HCT116 (cell line): ENCODE data around the gene EPC1. TPM values are rescaled to one million over a fixed set of nuclear protein-coding genes. Genes with fewer than 3 reads are reported as not detected.
"Not testable (repeated sequence)": the region's sequence is repeated elsewhere in the genome, so short reads cannot be mapped to it uniquely, and the experiment has no call there.

Source experiments
- ATAC-seq: fragments of 200-7000 bp; cut with Tn5 transposase; 2 replicates; pipeline ENCODE4 v1.9.1; 2020; ENCODE audit warnings: mild to moderate bottlenecking, moderate library complexity
- BruUV-seq: library from RNA; stranded (reverse); fragments of 400-500 nt; replicated peaks from 2 replicates; lab custom pipeline; 2021; lab: Mats Ljungman, UMichigan
- CTCF ChIA-PET: fragments of 300-600 bp; sonication (Branson Sonifier 250); formaldehyde crosslinking; loops from one replicate; lab custom pipeline; 2021; ENCODE audit warnings: antibody characterized with exemption; lab: Charles Lee
- POLR2A ChIA-PET: fragments of 300-600, 350-600 bp; sonication (Branson Sonifier 250); formaldehyde crosslinking; loops from one replicate; lab custom pipeline; 2021; ENCODE audit warnings: antibody characterized with exemption; lab: Charles Lee
- RAD21 ChIA-PET, 2 experiments: fragments of 300-600 bp; sonication (Branson Sonifier 250); formaldehyde crosslinking; loops; one replicate each; lab custom pipeline; 2023; ENCODE audit warnings: low total read pairs in 2 of 2; ENCODE audit not compliant: uncharacterized antibody in 2 of 2, unreplicated experiment in 2 of 2, low non-redundant PET in 1 of 2; lab: Charles Lee
- DNase-seq: peaks from one replicate; pipeline ENCODE4 v3.0.0-alpha.2; 2010; ENCODE audit warnings: low read depth, low spot score
- H2AFZ ChIP-seq: fragments of 200-600 bp; shearing (Covaris generic), sonication (generic); 2 replicates; pipeline ENCODE4 v1.6.1; 2017; ENCODE audit warnings: low read depth, mixed run types, mixed read lengths, antibody characterized with exemption, low read length; ENCODE audit not compliant: poor library complexity, severe bottlenecking
- H3K27ac ChIP-seq: 2 replicates; pipeline ENCODE4 v1.5.1; 2012; ENCODE audit warnings: low read depth, low read length
- H3K27me3 ChIP-seq: fragments of 200-600 bp; sonication (generic); 2 replicates; pipeline ENCODE4 v1.6.1; 2016; ENCODE audit warnings: mixed run types, low read length, mixed read lengths; ENCODE audit not compliant: insufficient read depth
- H3K36me3 ChIP-seq, 2 experiments: fragments of 200-500 bp in 1 of 2; fragments of 200-600 bp in 1 of 2; sonication (Bioruptor generic) in 1 of 2; sonication (generic) in 1 of 2; 2 replicates each; pipeline versions ENCODE4 v1.5.1 to v1.6.1; 2014 to 2016; ENCODE audit warnings: low read length in 2 of 2, inconsistent platforms in 1 of 2, mixed read lengths in 1 of 2, mixed run types in 1 of 2; ENCODE audit not compliant: insufficient read depth in 2 of 2, control insufficient read depth in 1 of 2
- H3K4me1 ChIP-seq, 2 experiments: fragments of 200-600 bp in 1 of 2; sonication (generic) in 1 of 2; 2 replicates each; pipeline versions ENCODE4 v1.5.1 to v1.6.1; 2012 to 2017; ENCODE audit warnings: low read length in 2 of 2, inconsistent platforms in 1 of 2, mild to moderate bottlenecking in 1 of 2, mixed read lengths in 1 of 2, mixed run types in 1 of 2, moderate library complexity in 1 of 2; ENCODE audit not compliant: insufficient read depth in 2 of 2, control insufficient read depth in 1 of 2
- H3K4me2 ChIP-seq: fragments of 200-600 bp; sonication (generic); 2 replicates; pipeline ENCODE4 v1.6.1; 2017; ENCODE audit warnings: mixed run types, low read length, mixed read lengths
- H3K4me3 ChIP-seq, 2 experiments: fragments of 200-600 bp in 1 of 2; sonication (generic) in 1 of 2; replicated peaks in 1 of 2; 2 replicates each; pipeline ENCODE4 v1.5.1; 2011 to 2016; ENCODE audit warnings: low read length in 2 of 2, control low read depth in 1 of 2, low read depth in 1 of 2, mild to moderate bottlenecking in 1 of 2, mixed read lengths in 1 of 2, mixed run types in 1 of 2
- H3K79me2 ChIP-seq: fragments of 200-600 bp; sonication (generic); 2 replicates; pipeline ENCODE4 v1.6.1; 2017; ENCODE audit warnings: mild to moderate bottlenecking, mixed run types, low read length, moderate library complexity, mixed read lengths; ENCODE audit not compliant: insufficient read depth
- H3K9ac ChIP-seq: fragments of 200-600 bp; sonication (generic); 2 replicates; pipeline ENCODE4 v1.6.1; 2016; ENCODE audit warnings: low read length, mixed read lengths
- H3K9me2 ChIP-seq: fragments of 200-600 bp; sonication (generic), shearing (Covaris generic); 2 replicates; pipeline ENCODE4 v1.6.1; 2017; ENCODE audit warnings: mixed run types, mild to moderate bottlenecking, moderate library complexity; ENCODE audit not compliant: insufficient read depth
- H3K9me3 ChIP-seq, 2 experiments: fragments of 200-500 bp in 1 of 2; fragments of 200-600 bp in 1 of 2; sonication (Bioruptor generic) in 1 of 2; sonication (generic) in 1 of 2; 2 replicates each; pipeline ENCODE4 v1.6.1; 2014 to 2017; ENCODE audit warnings: low read length in 2 of 2, mixed read lengths in 2 of 2, inconsistent platforms in 1 of 2, low read depth in 1 of 2, mild to moderate bottlenecking in 1 of 2, mixed run types in 1 of 2, moderate library complexity in 1 of 2; ENCODE audit not compliant: control insufficient read depth in 1 of 2, insufficient read depth in 1 of 2
- H4K20me1 ChIP-seq: fragments of 200-600 bp; sonication (generic), shearing (Covaris generic); 2 replicates; pipeline ENCODE4 v1.6.1; 2017; ENCODE audit warnings: mixed run types, mild to moderate bottlenecking, moderate library complexity; ENCODE audit not compliant: insufficient read depth
- CEBPB ChIP-seq: IDR thresholded peaks from 2 replicates; pipeline ENCODE4 v1.6.1; 2012; ENCODE audit warnings: low read depth
- EZH2phosphoT487 ChIP-seq: fragments of 200-600 bp; IDR thresholded peaks from 2 replicates; pipeline ENCODE4 v1.6.1; 2018; ENCODE audit warnings: antibody characterized with exemption, borderline replicate concordance
- FOSL1 ChIP-seq: IDR thresholded peaks from 2 replicates; pipeline ENCODE4 v1.6.1; 2012; ENCODE audit warnings: low read depth
- JUND ChIP-seq: IDR thresholded peaks from 2 replicates; pipeline ENCODE4 v1.6.1; 2012
- POLR2A ChIP-seq: IDR thresholded peaks from 2 replicates; pipeline ENCODE4 v1.7.0; 2011; ENCODE audit warnings: borderline replicate concordance; ENCODE audit not compliant: insufficient read depth, insufficient read length; ENCODE audit errors: extremely low read depth
- POLR2AphosphoS5 ChIP-seq: IDR thresholded peaks from 2 replicates; pipeline ENCODE4 v1.6.1; 2011; ENCODE audit warnings: mild to moderate bottlenecking, low read depth, low read length, moderate library complexity
- RAD21 ChIP-seq: IDR thresholded peaks from 2 replicates; pipeline ENCODE4 v1.6.1; 2012; ENCODE audit warnings: low read depth, mild to moderate bottlenecking
- TCF7L2 ChIP-seq: IDR thresholded peaks from 2 replicates; pipeline ENCODE4 v1.7.0; 2011; ENCODE audit warnings: borderline replicate concordance, inconsistent platforms; ENCODE audit not compliant: insufficient read depth, insufficient read length; ENCODE audit errors: extremely low read depth
- ZFX ChIP-seq: fragments of 450-650 bp; IDR thresholded peaks from 2 replicates; pipeline ENCODE4 v1.6.1; 2017
- intact Hi-C: fragments of 100-400 bp; cut with micrococcal nuclease; formaldehyde crosslinking; loops from 2 replicates; pipeline ENCODE4 v1.10.0; 2022
- total RNA-seq: library from RNA; stranded (reverse); gene quantifications from one replicate; pipeline ENCODE4 v1.2.1, GENCODE V29; 2021; ENCODE audit not compliant: unreplicated experiment
- TF ChIP-seq, protein P1 (sequence below), 3 experiments: fragments of 200-600 bp in 1 of 3; sonication (generic) in 1 of 3; IDR thresholded peaks in 2 of 3; conservative IDR thresholded peaks in 1 of 3; 2 replicates each; pipeline ENCODE4 v1.5.1; 2012 to 2017; ENCODE audit warnings: low read depth in 2 of 3, low read length in 2 of 3, antibody characterized with exemption in 1 of 3, borderline replicate concordance in 1 of 3, control low read depth in 1 of 3, mild to moderate bottlenecking in 1 of 3, mixed read lengths in 1 of 3, mixed run types in 1 of 3, moderate library complexity in 1 of 3; ENCODE audit not compliant: insufficient read depth in 1 of 3
- TF ChIP-seq, protein P2 (sequence below): IDR thresholded peaks from 2 replicates; pipeline ENCODE4 v1.6.1; 2012; ENCODE audit warnings: low read depth
- TF ChIP-seq, protein P3 (sequence below): IDR thresholded peaks from 2 replicates; pipeline ENCODE4 v1.6.1; 2012
- TF ChIP-seq, protein P4 (sequence below): IDR thresholded peaks from 2 replicates; pipeline ENCODE4 v1.6.1; 2011; ENCODE audit warnings: mild to moderate bottlenecking, low read length, moderate library complexity; ENCODE audit not compliant: insufficient replicate concordance; ENCODE audit errors: extremely low read depth

Gene EPC1
- total RNA-seq, 1 experiment from 2014 or later: 20.1 TPM

DNA sequence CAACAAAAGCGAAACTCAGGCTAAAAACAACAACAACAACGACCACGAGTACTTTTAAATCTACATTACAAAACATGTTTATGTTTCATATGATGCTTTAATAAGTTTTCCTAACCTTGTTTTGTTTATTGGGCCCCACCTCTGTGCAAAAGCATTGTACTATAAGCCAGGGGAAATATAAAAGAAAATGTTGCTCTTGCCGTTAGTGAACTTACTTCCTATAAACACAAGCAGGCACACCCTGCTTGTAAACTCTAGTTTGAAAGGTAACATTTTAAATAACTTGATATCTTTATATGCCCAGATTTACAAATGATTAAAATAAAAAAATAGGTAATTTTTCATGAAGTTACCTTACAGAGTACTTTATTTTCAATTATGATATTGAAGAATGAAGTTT is 19.2 kb upstream of the EPC1 start:
- Histone ChIP-seq H3K9me2 (no peaks in the 10 kb centered on the region), H3K4me1 (no peaks in the 10 kb centered on the region), H3K27me3 (no peaks in the 10 kb centered on the region), H4K20me1 (no peaks in the 10 kb centered on the region), H3K4me3 (no peak overlapping the region), H2AFZ (no peak overlapping the region), H3K4me2 (no peak overlapping the region), H3K9ac (no peak overlapping the region), H3K36me3 (no peaks in the 10 kb centered on the region), H3K79me2 (no peaks in the 10 kb centered on the region; the same call in 1 of the 2 replicates), H3K27ac (no peak overlapping the region), H3K9me3 (no peaks in the 10 kb centered on the region)
- TF ChIP-seq ZFX (no peak), EZH2phosphoT487 (no peak), FOSL1 (no peak), POLR2AphosphoS5 (no peak), CEBPB (no peak), JUND (no peak), TCF7L2 (no peak), RAD21 (no peak), POLR2A (no peak)
- TF ChIP-seq, protein P1, sequence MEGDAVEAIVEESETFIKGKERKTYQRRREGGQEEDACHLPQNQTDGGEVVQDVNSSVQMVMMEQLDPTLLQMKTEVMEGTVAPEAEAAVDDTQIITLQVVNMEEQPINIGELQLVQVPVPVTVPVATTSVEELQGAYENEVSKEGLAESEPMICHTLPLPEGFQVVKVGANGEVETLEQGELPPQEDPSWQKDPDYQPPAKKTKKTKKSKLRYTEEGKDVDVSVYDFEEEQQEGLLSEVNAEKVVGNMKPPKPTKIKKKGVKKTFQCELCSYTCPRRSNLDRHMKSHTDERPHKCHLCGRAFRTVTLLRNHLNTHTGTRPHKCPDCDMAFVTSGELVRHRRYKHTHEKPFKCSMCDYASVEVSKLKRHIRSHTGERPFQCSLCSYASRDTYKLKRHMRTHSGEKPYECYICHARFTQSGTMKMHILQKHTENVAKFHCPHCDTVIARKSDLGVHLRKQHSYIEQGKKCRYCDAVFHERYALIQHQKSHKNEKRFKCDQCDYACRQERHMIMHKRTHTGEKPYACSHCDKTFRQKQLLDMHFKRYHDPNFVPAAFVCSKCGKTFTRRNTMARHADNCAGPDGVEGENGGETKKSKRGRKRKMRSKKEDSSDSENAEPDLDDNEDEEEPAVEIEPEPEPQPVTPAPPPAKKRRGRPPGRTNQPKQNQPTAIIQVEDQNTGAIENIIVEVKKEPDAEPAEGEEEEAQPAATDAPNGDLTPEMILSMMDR (IDR thresholded peaks at IDR 0.05 in 2 of 3, conservative IDR thresholded peaks at IDR 0.05 in 1 of 3; ENCODE audit: borderline replicate concordance in 1 of 3, insufficient read depth in 1 of 3, low read depth in 2 of 3, low read length in 2 of 3): no peak
- TF ChIP-seq, protein P2, sequence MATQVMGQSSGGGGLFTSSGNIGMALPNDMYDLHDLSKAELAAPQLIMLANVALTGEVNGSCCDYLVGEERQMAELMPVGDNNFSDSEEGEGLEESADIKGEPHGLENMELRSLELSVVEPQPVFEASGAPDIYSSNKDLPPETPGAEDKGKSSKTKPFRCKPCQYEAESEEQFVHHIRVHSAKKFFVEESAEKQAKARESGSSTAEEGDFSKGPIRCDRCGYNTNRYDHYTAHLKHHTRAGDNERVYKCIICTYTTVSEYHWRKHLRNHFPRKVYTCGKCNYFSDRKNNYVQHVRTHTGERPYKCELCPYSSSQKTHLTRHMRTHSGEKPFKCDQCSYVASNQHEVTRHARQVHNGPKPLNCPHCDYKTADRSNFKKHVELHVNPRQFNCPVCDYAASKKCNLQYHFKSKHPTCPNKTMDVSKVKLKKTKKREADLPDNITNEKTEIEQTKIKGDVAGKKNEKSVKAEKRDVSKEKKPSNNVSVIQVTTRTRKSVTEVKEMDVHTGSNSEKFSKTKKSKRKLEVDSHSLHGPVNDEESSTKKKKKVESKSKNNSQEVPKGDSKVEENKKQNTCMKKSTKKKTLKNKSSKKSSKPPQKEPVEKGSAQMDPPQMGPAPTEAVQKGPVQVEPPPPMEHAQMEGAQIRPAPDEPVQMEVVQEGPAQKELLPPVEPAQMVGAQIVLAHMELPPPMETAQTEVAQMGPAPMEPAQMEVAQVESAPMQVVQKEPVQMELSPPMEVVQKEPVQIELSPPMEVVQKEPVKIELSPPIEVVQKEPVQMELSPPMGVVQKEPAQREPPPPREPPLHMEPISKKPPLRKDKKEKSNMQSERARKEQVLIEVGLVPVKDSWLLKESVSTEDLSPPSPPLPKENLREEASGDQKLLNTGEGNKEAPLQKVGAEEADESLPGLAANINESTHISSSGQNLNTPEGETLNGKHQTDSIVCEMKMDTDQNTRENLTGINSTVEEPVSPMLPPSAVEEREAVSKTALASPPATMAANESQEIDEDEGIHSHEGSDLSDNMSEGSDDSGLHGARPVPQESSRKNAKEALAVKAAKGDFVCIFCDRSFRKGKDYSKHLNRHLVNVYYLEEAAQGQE: no peak
- TF ChIP-seq, protein P3, sequence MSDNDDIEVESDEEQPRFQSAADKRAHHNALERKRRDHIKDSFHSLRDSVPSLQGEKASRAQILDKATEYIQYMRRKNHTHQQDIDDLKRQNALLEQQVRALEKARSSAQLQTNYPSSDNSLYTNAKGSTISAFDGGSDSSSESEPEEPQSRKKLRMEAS: no peak
- TF ChIP-seq, protein P4, sequence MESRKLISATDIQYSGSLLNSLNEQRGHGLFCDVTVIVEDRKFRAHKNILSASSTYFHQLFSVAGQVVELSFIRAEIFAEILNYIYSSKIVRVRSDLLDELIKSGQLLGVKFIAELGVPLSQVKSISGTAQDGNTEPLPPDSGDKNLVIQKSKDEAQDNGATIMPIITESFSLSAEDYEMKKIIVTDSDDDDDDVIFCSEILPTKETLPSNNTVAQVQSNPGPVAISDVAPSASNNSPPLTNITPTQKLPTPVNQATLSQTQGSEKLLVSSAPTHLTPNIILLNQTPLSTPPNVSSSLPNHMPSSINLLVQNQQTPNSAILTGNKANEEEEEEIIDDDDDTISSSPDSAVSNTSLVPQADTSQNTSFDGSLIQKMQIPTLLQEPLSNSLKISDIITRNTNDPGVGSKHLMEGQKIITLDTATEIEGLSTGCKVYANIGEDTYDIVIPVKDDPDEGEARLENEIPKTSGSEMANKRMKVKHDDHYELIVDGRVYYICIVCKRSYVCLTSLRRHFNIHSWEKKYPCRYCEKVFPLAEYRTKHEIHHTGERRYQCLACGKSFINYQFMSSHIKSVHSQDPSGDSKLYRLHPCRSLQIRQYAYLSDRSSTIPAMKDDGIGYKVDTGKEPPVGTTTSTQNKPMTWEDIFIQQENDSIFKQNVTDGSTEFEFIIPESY: no peak
- DNase-seq: no peak
- BruUV-seq: no TSS peak
- RAD21 ChIA-PET: no interaction called here
- ATAC-seq: no peak
- POLR2A ChIA-PET: no interaction called here
- intact Hi-C loops: loop anchor here (10.0 kb wide), 1 partner anchor 311 kb away; the partner anchor contains the start of gene KIF5B
- CTCF ChIA-PET: interaction anchor here (0.8 kb wide), 1 partner anchor 10 kb away, joined by 4 read pairs; no protein-coding TSS in a partner anchor

DNA sequence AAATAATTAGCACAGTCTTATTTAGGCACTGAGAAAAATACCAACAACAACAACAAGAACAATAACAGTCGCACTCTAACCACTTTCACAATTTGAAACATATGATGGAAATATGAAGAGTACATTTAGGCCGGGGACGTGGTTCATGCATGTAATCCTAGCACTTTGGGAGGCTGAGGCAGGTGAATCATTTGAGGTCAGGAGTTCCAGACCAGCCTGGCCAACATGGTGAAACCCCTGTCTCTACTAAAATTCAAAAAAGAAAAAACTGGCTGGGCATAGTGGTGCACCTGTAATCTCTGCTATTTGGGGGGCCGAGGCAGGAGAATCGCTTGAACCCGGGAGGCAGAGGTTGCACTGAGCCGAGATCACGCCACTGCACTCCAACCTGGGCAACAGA is 18.4 kb upstream of the EPC1 start:
- intact Hi-C loops: loop anchor here (10.0 kb wide), 1 partner anchor 311 kb away; the partner anchor contains the start of gene KIF5B
- H3K9me2 ChIP-seq, H2AFZ ChIP-seq, H3K4me3 ChIP-seq, H3K27me3 ChIP-seq, H3K4me2 ChIP-seq, CTCF ChIA-PET, H3K9me3 ChIP-seq, H3K79me2 ChIP-seq, H3K27ac ChIP-seq, BruUV-seq, ATAC-seq, H4K20me1 ChIP-seq, POLR2A ChIA-PET, DNase-seq, H3K4me1 ChIP-seq, H3K36me3 ChIP-seq, H3K9ac ChIP-seq, RAD21 ChIA-PET: not testable (repeated sequence)
